Measurements from ENCODE around the gene PVALEF. TPM values are rescaled to one million over a fixed set of nuclear protein-coding genes. Genes with fewer than 3 reads are reported as not detected.
A peak's percentile ranks its signal among the peaks of the same experiment; 100 is the strongest.

The PVALEF gene
- polyA plus RNA-seq (ENCODE audit: insufficient read length in 4 of 4): under 1 TPM; 0.13 to 0.79 (median 0.45) TPM

DNA sequence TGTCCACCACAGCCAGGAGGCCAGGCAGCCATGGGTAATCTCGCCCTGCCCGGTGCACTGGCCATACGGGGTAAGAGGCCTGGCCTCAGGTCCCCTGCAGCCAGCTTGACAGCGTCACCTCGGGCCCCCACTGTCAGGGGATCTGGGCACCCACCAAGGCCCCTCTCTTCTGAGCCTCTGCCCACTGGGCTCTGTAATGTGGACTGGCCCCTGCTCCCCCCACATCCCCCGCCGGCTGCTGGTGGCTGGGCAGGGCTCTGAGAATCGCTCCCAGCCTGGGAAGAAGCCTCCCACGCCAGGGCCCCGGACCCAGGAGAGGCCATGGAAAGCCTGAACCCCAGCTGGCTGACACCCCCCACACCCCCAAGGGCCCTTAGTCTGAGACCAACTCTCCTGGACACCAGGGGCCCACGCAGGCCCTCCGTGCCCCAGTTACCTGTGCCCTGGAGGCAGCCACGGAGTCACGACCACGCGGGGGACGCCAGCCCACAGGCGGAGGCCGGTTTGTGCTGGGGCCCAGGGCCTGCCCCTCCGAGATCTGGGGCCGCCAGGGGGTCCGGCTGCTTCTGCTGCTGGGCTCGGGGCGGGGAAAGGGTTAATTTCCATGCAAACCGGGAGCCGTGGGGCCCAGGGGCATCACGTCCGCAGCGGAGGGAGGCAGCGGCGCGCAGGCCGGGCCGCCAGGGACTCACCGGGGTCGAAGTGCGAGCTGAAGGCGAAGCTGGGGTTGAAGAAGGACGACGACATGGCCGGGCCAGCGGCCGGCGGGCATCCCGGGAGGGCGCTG lies at the start of gene PVALEF:
Gene PVALEF, plus strand, starts transcription at position 262 of the 787 bp plus-strand sequence. CDS start 15,720 bp downstream, outside the sequence.
- DNase-seq (ENCODE audit: low read depth in 4 of 4, low spot score in 2 of 4): no peak

GRCh38 chr17:81115749-81116464 lies 49.4 kb upstream of the PVALEF start:
- no peak for DNase-seq (ENCODE audit: low read depth in 4 of 4, low spot score in 2 of 4)

- DNase-seq (ENCODE audit: low read depth in 4 of 4, low spot score in 2 of 4): no peak
Measured at GRCh38 chr17:81116704-81117103, 48.6 kb upstream of the PVALEF start.

- no peak for DNase-seq (ENCODE audit: low read depth in 4 of 4, low spot score in 2 of 4)
Measured at GRCh38 chr17:81117672-81118198, 47.6 kb upstream of the PVALEF start.

GRCh38 chr17:81118308-81119221 lies 46.7 kb upstream of the PVALEF start:
- no peak for DNase-seq (ENCODE audit: low read depth in 4 of 4, low spot score in 2 of 4)

- peak in 2 of 4 donors; percentile 40 to 55 for DNase-seq (ENCODE audit: low read depth in 4 of 4, low spot score in 2 of 4)
Measured at GRCh38 chr17:81119223-81120148, 45.8 kb upstream of the PVALEF start.

GRCh38 chr17:81120149-81120484 lies 45.2 kb upstream of the PVALEF start:
- DNase-seq (ENCODE audit: low read depth in 4 of 4, low spot score in 2 of 4): no peak

DNA sequence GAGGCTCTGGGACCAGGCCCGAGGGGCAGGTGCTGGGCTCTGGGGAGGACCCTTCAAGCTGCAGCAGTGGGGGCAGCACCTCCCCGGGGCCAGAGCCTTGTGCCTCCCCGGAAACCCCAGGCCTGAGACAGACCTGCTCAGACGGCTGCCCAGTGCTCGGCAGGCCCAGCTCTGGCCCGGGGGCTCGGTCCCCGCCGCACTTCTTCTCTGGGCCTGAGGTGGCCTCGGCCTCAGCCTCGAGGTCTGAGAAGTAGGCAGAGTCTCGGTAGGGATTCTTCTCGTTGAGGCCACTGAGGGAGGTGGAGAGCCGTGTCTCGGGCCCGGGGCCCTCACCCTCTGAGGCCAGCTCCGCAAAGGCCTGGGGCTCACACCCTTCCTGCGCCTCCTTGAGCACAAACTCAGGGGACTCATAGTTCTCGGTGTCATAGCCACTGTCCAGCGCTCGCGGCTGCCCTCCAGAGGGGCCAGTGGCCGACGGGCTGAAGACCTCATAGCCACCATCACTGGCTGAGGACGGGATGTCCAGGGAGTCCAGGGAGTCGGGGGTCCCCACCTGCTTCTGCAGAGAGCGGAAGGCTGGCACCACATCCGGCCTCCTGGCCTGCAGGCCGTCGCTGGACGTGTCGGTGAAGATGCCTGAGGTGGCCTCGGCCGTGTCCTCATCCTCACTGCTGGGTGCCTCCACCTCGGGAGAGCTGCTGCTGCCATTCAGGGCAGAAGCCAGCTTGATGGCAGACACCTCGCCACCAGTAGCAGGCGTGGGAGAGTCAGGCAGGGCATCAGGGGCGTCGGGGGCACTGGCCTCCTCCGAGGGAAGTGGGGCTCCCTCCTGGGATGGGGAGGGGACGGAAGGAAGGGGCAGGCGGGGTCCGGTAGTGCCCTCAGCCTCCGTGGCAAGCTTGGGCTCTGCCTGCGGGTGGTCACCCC lies 44.3 kb upstream of the PVALEF start:
- no peak for DNase-seq (ENCODE audit: low read depth in 4 of 4, low spot score in 2 of 4)

DNA sequence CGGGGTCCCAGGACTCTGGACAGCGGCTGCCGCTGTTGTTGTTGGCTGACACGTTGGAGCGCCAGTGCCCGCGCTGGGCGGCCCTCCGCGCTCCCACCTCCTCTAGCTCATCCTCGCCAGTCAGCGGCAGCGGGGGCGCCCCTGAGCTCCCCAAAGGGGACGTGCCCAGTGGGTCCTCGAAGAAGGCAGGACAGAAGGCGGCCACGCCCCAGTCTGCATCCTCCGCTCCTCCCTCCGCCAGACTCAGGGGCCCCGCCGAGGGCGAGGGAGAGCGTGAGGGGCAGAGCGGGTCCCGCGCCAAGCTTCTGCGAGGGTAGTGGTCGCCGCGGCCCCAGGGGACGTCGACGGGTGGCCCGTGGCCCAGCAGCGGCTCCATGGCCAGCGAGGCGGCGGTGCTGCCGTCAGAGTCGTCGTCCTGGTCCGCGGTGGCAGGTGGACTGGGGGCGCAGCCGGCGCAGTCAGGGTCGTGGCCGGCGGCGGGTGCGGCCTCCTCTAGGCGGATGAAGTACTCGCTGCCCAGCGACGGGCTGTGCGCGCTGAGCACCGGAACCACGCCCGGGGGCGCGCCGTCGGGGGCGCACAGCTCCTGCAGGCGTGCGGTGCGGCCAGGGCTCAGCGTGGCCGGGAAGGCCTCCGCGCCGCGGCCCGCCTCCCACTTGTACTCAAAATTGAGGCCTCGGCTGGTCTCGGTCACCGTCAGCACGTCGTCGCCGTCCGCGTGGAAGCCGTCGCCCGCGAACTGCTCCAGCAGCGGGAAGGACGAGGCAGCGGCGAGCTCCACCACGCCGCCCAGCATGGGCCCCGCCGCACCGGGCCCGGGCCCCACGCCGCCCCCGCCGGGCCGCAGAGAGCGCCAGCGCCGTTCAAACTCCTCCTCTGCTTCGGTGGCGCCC lies 43.2 kb upstream of the PVALEF start:
- DNase-seq (ENCODE audit: low read depth in 4 of 4, low spot score in 2 of 4): no peak

- DNase-seq (ENCODE audit: low read depth in 4 of 4, low spot score in 2 of 4): no peak
Measured at GRCh38 chr17:81123052-81124048, 42.0 kb upstream of the PVALEF start.

- no peak for DNase-seq (ENCODE audit: low read depth in 4 of 4, low spot score in 2 of 4)
Measured at GRCh38 chr17:81124377-81124776, 40.9 kb upstream of the PVALEF start.

- no peak for DNase-seq (ENCODE audit: low read depth in 4 of 4, low spot score in 2 of 4)
Measured at GRCh38 chr17:81125573-81126081, 39.7 kb upstream of the PVALEF start.

DNA sequence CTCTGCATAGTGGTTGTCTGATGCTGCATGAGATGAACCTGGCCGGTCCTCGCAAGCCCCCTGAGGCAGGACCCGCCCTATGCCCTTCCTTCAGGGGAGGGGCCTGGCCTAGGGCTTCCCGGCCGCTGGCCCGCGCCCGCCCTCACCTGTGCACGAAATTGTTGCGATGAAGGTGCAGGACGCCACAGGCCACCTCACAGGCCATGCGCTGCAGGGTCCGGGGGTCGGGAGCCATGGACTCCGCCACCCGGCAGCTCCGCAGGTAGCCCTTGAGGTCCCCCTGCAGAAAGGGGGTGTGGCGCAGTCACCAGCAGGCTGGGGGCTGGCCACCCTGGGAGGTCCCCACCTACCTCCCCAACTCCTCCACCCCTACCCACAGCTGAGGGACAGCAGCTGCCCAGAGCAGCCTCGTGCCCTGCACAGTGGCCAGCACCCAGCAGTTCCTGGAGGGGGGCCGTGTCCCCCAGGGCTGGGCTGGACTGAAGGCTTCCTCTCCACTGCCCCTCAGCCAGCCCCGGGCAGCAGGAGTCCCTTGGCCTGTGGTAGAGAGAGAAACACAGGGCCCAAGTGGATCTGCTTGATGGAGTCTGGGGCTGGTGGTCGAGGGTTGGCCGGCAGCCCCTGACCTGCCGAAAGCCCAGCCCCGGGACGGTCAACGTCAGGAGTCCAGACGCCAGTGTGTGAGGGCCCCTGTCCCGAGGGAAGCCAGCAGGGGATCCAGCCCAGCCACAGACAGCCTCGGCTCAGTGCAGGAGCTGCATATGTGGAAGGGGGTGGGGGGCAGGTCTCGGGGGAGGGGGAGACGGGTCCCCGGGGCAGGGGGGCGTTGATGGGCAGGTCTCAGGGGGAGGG lies 38.8 kb upstream of the PVALEF start:
- DNase-seq (ENCODE audit: low read depth in 4 of 4, low spot score in 2 of 4): no peak

DNA sequence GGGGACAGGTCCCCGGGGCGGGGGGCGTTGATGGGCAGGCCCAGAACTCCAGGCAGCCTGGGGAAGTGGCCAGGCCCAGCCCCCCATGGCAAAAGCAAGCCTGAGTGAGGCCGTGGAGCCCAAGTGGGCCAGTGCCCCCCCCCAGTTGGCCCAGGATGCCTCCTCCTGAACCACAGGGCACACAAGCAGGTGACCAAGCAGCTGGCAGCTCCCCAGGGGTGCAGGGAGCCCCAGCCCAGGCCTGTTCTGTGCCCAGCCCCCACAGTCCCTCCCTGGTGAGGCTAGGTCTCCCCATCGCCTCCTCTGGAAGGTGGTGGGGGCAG lies 38.2 kb upstream of the PVALEF start:
- DNase-seq (ENCODE audit: low read depth in 4 of 4, low spot score in 2 of 4): no peak

- no peak for DNase-seq (ENCODE audit: low read depth in 4 of 4, low spot score in 2 of 4)
Measured at GRCh38 chr17:81127526-81128177, 37.7 kb upstream of the PVALEF start.

Data from left renal cortex interstitium (tissue), 4 donors.